Activated T-cell treated with anti-CD3 and anti-CD28 coated beads for 48 hours (primary cell): ENCODE results near the gene FAAP24.
"Not testable (repeated sequence)": the region's sequence is repeated elsewhere in the genome, so short reads cannot be mapped to it uniquely, and the experiment has no call there.

Experiments
- DNase-seq: peaks from one replicate; pipeline ENCODE4 v3.0.0-alpha.2; 2020; ENCODE audit warnings: low read depth

The FAAP24 gene

GRCh38 chr19:32971715-32972540 lies at the start of gene FAAP24, which contains the start of gene CEP89:
FAAP24 (plus strand) TSS chr19:32972242; CDS start chr19:32973197, 955 bp downstream.
CEP89 (minus strand) TSS chr19:32971958; CDS start chr19:32971874, 84 bp downstream.
- peak; percentile 96 for DNase-seq

- no peak for DNase-seq
Observed at GRCh38 chr19:32924200-32924599, 47.8 kb upstream of the FAAP24 start.

GRCh38 chr19:32928806-32929205 lies 43.2 kb upstream of the FAAP24 start:
- no peak for DNase-seq

GRCh38 chr19:32930567-32930966 lies 41.5 kb upstream of the FAAP24 start:
- DNase-seq, result no peak

- no peak for DNase-seq
Observed at GRCh38 chr19:32933571-32933970, 38.5 kb upstream of the FAAP24 start.

DNA sequence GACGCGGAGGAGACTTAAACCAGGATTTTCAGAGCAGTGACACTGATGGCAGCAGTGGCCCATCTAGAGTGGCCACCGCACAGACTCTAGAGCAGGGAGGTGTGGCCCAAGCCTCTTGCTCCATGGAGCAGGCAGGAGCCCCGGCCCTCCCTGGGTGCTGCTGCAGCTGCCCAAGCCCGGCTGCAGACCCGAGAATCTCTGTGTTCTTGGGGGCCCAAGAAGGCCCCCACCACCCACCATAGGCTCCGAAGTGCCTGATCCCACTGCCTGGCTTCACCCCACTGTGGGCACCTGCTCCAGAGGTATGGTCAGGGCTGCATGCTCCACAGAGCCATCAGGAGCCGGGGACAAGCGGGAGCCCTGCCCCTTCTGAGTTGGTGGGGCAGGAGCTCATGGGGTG lies 36.4 kb upstream of the FAAP24 start:
- DNase-seq, result no peak

DNA sequence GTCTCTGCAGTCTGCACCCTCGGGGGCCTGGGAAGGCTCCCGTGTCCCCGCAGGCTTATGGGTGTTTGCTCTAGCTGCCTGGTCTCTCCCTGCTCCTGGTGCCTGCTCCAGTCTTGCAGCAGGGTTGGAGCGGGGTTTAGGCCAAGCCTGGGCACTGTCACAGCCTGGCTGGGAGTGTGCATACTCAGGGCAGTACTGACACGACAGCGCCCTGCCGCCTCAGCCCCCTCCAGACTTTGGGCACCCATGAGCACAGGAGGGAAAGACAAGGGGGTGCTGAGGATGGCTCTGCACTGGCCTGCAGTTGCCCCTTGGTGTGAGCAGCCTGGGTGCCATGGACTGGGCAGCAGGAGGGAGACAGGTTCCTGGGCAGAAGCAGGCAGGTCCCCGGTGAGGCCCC lies 36.0 kb upstream of the FAAP24 start:
- DNase-seq, result no peak

GRCh38 chr19:32941273-32941672 lies 30.8 kb upstream of the FAAP24 start:
- DNase-seq, result not testable (repeated sequence)

DNA sequence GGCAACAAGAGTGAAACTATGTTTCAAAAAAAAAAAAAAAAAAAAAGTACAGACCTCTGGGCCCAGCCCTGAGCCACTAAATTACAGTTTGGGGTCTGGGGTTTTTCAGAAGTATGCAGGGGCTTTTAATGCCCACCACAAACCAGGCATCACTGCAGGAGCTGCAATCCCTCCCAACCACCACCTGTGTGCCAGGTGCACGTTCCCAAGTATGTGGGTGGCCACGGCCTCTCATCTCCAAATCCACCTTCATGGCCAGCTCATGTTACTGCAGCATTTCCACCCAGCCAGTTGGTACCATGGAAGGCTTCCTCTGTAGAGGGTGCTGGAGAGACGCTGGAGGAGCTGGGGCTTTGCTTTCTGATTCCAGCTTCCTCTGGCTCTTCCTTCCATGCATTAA lies 26.8 kb upstream of the FAAP24 start:
- no peak for DNase-seq

DNA sequence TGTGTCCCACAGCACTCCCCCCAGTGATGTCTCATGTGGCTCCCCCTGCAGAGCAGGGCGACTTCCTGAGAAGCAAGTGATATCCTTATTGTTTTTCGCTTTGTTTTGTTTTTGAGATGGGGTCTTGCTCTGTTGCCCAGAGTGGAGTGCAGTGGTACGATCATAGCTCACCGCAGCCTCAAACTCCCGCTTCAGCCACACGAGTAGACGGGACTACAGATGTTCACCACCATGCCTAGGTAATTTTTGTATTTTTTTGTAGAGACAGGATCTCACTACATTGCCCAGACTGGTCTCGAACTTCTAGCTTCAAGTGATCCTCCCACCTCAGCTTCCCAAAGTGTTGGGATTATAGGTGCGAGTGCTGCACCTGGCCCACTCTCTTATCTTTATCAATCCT lies 5.3 kb upstream of the FAAP24 start:
- no peak for DNase-seq

DNA sequence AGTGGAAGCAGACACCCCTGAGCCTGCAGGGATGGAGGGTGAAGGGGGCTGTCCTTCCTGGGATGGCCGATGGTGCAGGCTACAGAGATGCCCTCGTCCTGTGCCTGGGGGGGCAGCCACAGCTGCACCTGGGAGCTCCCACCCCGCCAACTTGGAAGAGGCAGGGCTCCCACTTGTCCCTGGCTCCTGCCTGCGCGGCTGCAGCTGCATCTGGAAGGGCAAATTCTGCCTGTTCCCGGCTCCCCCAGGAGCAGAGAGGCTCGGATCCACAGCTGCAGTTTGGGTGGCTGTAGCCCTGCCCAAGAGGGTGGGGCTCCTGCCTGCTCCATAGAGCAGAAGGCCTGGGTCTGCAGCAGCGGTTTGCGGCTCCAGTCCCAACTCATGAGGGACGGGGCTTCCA lies 2.5 kb upstream of the FAAP24 start:
- no peak for DNase-seq

GRCh38 chr19:32971012-32971595 lies 938 bp upstream of the FAAP24 start:
- DNase-seq, result no peak

DNA sequence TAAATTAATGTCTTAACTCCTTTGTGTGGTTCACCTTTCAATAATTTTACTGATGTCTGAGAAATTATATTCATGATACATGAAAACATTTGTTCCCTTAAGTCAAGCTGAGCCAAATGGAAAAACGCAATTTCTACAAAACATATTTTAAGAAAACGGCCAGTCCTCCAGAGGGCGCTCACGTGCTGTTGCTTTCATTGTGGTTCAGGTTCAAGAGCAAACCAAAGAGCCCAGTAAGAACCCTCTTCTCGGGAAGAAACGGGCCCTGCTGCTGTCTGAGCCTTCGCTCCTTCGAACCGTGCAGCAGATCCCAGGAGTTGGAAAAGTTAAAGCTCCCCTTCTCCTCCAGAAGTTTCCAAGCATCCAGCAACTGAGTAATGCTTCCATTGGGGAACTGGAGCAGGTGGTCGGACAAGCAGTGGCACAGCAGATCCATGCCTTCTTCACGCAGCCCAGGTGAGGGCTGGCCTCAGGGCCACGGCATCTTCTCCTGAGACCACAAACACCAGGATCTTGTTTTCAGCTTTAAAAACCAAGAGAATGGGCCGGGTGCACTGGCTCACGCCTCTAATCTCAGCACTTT lies 4.3 kb downstream of the FAAP24 start:
- DNase-seq, result peak; percentile 49

DNA sequence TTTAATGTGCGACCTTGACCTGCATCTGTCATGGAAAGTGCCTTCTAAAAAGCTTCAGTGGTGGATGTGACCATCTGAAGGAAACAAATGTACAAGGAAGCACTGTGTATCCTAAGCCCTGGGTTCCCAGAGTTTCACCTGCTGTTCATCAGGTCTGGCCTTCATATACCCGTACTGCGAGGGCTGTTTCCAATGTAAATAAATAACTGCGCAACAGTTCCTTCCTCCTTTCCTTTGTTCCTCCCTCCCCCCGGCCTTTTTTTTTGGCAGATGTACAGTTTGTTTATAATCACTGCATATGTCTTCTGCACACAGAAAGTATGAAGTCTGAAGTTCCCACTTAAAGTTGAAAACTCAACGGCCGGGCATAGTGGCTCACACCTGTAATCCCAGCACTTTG lies 5.2 kb downstream of the FAAP24 start:
- DNase-seq, result no peak

- not testable (repeated sequence) for DNase-seq
Observed at GRCh38 chr19:32977813-32978212, 5.8 kb downstream of the FAAP24 start.

DNA sequence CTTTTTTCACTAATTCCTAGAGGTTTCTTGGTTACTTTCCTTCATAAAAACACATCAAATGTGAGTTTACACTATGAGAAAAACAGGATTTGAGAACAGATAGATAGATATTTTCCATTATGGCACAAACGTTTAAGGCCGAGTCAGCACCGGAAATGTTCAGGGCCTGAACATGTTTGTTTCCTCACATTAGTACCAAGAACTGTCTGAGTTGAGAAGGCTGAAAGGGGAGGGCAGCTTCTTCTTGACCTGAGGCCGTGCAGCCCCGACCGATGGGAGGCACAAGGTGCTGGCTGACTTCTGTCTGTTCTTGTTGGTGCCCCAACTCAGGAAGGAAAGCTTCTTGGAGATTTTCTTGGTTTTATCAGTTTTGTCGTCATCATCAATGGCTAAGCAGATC lies 7.8 kb downstream of the FAAP24 start:
- DNase-seq, result not testable (repeated sequence)

GRCh38 chr19:32982488-32982887 lies 10.4 kb downstream of the FAAP24 start:
- not testable (repeated sequence) for DNase-seq

DNA sequence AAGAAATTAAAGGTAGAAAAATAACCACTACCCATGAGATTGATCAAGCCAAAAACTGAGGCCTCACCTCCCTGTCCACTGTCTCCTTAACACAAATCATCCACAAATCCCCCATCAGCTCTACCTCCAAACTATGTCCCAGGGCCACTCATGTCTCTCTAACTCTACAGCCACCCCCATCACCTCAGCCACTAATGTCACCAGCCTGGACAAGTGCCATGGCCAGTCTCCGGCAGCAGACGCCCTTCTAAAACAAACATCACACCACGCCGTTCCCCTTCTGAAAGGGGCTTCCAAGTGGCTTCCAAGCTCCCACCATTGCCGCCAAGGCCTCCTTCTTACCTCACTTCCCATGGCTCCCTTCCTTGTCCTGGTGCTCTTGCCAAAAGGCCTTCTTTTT lies 16.2 kb downstream of the FAAP24 start:
- DNase-seq, result not testable (repeated sequence)

- DNase-seq, result no peak
Observed at GRCh38 chr19:32988724-32989123, 16.7 kb downstream of the FAAP24 start.

- not testable (repeated sequence) for DNase-seq
Observed at GRCh38 chr19:32995966-32996365, 23.9 kb downstream of the FAAP24 start.

- not testable (repeated sequence) for DNase-seq
Observed at GRCh38 chr19:32997061-32997464, 25.0 kb downstream of the FAAP24 start.

- no peak for DNase-seq
Observed at GRCh38 chr19:32997716-32998355, 25.8 kb downstream of the FAAP24 start.

GRCh38 chr19:32998722-32999121 lies 26.7 kb downstream of the FAAP24 start:
- DNase-seq, result no peak
